H9 (cell line): ENCODE results near the gene ANKRD30B. TPM values are rescaled to one million over a fixed set of nuclear protein-coding genes. Genes with fewer than 3 reads are reported as not detected.

Experiments
- DNase-seq: peaks from one replicate; pipeline ENCODE4 v3.0.0-alpha.2; 2017
- H2AFZ ChIP-seq: one replicate; pipeline ENCODE4 v1.6.1; 2013; ENCODE audit warnings: mild to moderate bottlenecking, low read length, control low read depth, moderate library complexity
- H2AK5ac ChIP-seq: 2 replicates; pipeline ENCODE4 v1.6.1; 2013; ENCODE audit warnings: low read length, control low read depth, mixed read lengths; ENCODE audit not compliant: insufficient read length
- H2BK120ac ChIP-seq: one replicate; pipeline ENCODE4 v1.6.1; 2013; ENCODE audit warnings: low read depth, mild to moderate bottlenecking, low read length, control low read depth, inconsistent platforms; ENCODE audit not compliant: poor library complexity, severe bottlenecking
- H2BK12ac ChIP-seq: 2 replicates; pipeline ENCODE4 v1.6.1; 2013; ENCODE audit warnings: low read length, control low read depth, mixed read lengths, low read depth; ENCODE audit not compliant: insufficient read length
- H2BK15ac ChIP-seq: 2 replicates; pipeline ENCODE4 v1.6.1; 2013; ENCODE audit warnings: low read depth, low read length, control low read depth
- H2BK20ac ChIP-seq: one replicate; pipeline ENCODE4 v1.6.1; 2013; ENCODE audit warnings: low read depth, mild to moderate bottlenecking, low read length, control low read depth, inconsistent platforms; ENCODE audit not compliant: poor library complexity, severe bottlenecking
- H2BK5ac ChIP-seq: 2 replicates; pipeline ENCODE4 v1.6.1; 2013; ENCODE audit warnings: low read length, control low read depth, mixed read lengths; ENCODE audit not compliant: insufficient read length
- H3K14ac ChIP-seq: 2 replicates; pipeline ENCODE4 v1.6.1; 2013; ENCODE audit warnings: low read length, control low read depth; ENCODE audit not compliant: insufficient read depth
- H3K18ac ChIP-seq: 2 replicates; pipeline ENCODE4 v1.6.1; 2013; ENCODE audit warnings: low read depth, mild to moderate bottlenecking, mixed read lengths, low read length, control low read depth; ENCODE audit not compliant: insufficient read length
- H3K23ac ChIP-seq: 2 replicates; pipeline ENCODE4 v1.6.1; 2013; ENCODE audit warnings: low read length, control low read depth, mixed read lengths, low read depth; ENCODE audit not compliant: insufficient read length
- H3K23me2 ChIP-seq: 2 replicates; pipeline ENCODE4 v1.6.1; 2013; ENCODE audit warnings: low read depth, mild to moderate bottlenecking, mixed read lengths, low read length, control low read depth; ENCODE audit not compliant: insufficient read length, poor library complexity, severe bottlenecking
- H3K27ac ChIP-seq: 2 replicates; pipeline ENCODE4 v1.5.1; 2013; ENCODE audit warnings: low read length, control low read depth, mixed read lengths, low read depth; ENCODE audit not compliant: insufficient read length
- H3K27me3 ChIP-seq: 2 replicates; pipeline ENCODE4 v1.6.1; 2013; ENCODE audit warnings: low read length, control low read depth, inconsistent platforms; ENCODE audit not compliant: insufficient read depth
- H3K4ac ChIP-seq: 2 replicates; pipeline ENCODE4 v1.6.1; 2013; ENCODE audit warnings: low read depth, mild to moderate bottlenecking, control low read depth, inconsistent platforms, low read length, moderate library complexity
- H3K4me1 ChIP-seq: 2 replicates; pipeline ENCODE4 v1.6.1; 2013; ENCODE audit warnings: low read length, control low read depth, inconsistent platforms; ENCODE audit not compliant: insufficient read depth
- H3K4me2 ChIP-seq: 2 replicates; pipeline ENCODE4 v1.6.1; 2013; ENCODE audit warnings: low read length, control low read depth, mixed read lengths; ENCODE audit not compliant: insufficient read length, insufficient read depth
- H3K56ac ChIP-seq: 2 replicates; pipeline ENCODE4 v1.6.1; 2013; ENCODE audit warnings: low read depth, mild to moderate bottlenecking, mixed read lengths, low read length, control low read depth; ENCODE audit not compliant: insufficient read length
- H3K79me1 ChIP-seq: 2 replicates; pipeline ENCODE4 v1.6.1; 2013; ENCODE audit warnings: low read depth, mild to moderate bottlenecking, moderate library complexity, low read length, control low read depth, inconsistent platforms; ENCODE audit not compliant: insufficient read depth, poor library complexity, severe bottlenecking
- H3K79me2 ChIP-seq: 2 replicates; pipeline ENCODE4 v1.6.1; 2013; ENCODE audit warnings: low read length, control low read depth, inconsistent platforms; ENCODE audit not compliant: insufficient read depth
- H3K9ac ChIP-seq: 2 replicates; pipeline ENCODE4 v1.6.1; 2013; ENCODE audit warnings: low read length, control low read depth, mixed read lengths; ENCODE audit not compliant: insufficient read length; ENCODE audit errors: extremely low read depth
- H3K9me3 ChIP-seq: one replicate; pipeline ENCODE4 v1.6.1; 2013; ENCODE audit warnings: low read depth, low read length, inconsistent platforms; ENCODE audit not compliant: control insufficient read depth
- H3T11ph ChIP-seq: one replicate; pipeline ENCODE4 v1.6.1; 2013; ENCODE audit warnings: mild to moderate bottlenecking, low read length, control low read depth, inconsistent platforms
- H4K20me1 ChIP-seq: one replicate; pipeline ENCODE4 v1.6.1; 2013; ENCODE audit not compliant: control insufficient read depth, insufficient read length, insufficient read depth
- H4K5ac ChIP-seq: 2 replicates; pipeline ENCODE4 v1.6.1; 2013; ENCODE audit warnings: low read depth, mild to moderate bottlenecking, mixed read lengths, low read length, control low read depth; ENCODE audit not compliant: insufficient read length
- H4K8ac ChIP-seq: replicated peaks from 2 replicates; pipeline ENCODE4 v1.6.1; 2013; ENCODE audit warnings: low read length, control low read depth, mixed read lengths, low read depth; ENCODE audit not compliant: insufficient read length
- H4K91ac ChIP-seq: 2 replicates; pipeline ENCODE4 v1.6.1; 2013; ENCODE audit warnings: low read depth, mild to moderate bottlenecking, moderate library complexity, mixed read lengths, low read length, control low read depth; ENCODE audit not compliant: insufficient read length
- H3K27ac Mint-ChIP-seq, 3 experiments: 2 replicates in 2 of 3; 3 replicates in 1 of 3; pipeline ENCODE4 v1.8.0; 2020 to 2021; ENCODE audit warnings: mixed read lengths in 3 of 3, mild to moderate bottlenecking in 1 of 3, moderate library complexity in 1 of 3
- H3K27me3 Mint-ChIP-seq: 2 replicates; pipeline ENCODE4 v1.8.0; 2021; ENCODE audit warnings: low read depth, mild to moderate bottlenecking, moderate library complexity, mixed read lengths
- H3K36me3 Mint-ChIP-seq, 3 experiments: 2 replicates in 2 of 3; 3 replicates in 1 of 3; pipeline ENCODE4 v1.8.0; 2020 to 2021; ENCODE audit warnings: low read depth in 3 of 3, mixed read lengths in 3 of 3; ENCODE audit not compliant: insufficient read depth in 1 of 3
- H3K4me1 Mint-ChIP-seq, 2 experiments: 2 replicates each; pipeline ENCODE4 v1.8.0; 2020; ENCODE audit warnings: mixed read lengths in 2 of 2
- H3K4me3 Mint-ChIP-seq, 2 experiments: 2 replicates in 1 of 2; 3 replicates in 1 of 2; pipeline ENCODE4 v1.8.0; 2020 to 2021; ENCODE audit warnings: mild to moderate bottlenecking in 2 of 2, mixed read lengths in 2 of 2, moderate library complexity in 1 of 2
- H3K9me3 Mint-ChIP-seq, 2 experiments: 2 replicates in 1 of 2; 3 replicates in 1 of 2; pipeline ENCODE4 v1.8.0; 2020; ENCODE audit warnings: mild to moderate bottlenecking in 2 of 2, mixed read lengths in 2 of 2, moderate library complexity in 1 of 2
- WGBS: extraction: QIAGEN DNeasy Blood & Tissue Kit; methylation state at CpG from one replicate; pipeline ENCODE4 v1.1.7; 2013; ENCODE audit warnings: missing lambda C conversion rate, low lambda C conversion rate, mixed read lengths; ENCODE audit not compliant: insufficient read length; ENCODE audit errors: extremely low coverage; 5-methylcytosine and 5-hydroxymethylcytosine counted together
- total RNA-seq: library from RNA; stranded (reverse); gene quantifications from 2 replicates; pipeline ENCODE4 v1.2.1, GENCODE V29; 2021
- TF ChIP-seq, protein P1 (sequence below): fragments of 200-600 bp; sonication (generic); conservative IDR thresholded peaks from 3 replicates; pipeline ENCODE4 v1.8.0; 2021; ENCODE audit warnings: antibody characterized with exemption, mild to moderate bottlenecking

ANKRD30B gene
- total RNA-seq, 1 experiment from 2014 or later: not detected

DNA sequence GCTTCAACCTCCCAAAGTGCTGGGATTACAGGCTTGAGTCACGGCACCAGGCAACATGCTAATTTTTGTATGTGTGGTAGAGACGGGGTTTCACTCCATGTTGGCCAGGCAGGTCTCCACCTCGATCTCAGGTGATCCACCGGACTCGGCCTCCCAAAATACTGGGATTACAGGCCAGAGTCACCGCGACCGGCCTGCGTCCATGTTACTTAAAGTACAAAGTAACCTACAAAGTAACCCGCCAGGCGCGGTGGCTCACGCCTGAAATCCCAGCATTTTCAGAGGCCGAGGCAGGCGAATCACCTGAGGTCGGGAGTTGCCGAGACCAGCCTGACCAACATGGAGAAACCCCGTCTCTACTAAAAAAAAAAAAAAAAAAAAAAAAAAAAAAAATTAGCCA, 1.1 kb upstream of the ANKRD30B start:
- no peaks in the 10 kb centered on the region for H3K79me1 ChIP-seq
- Mint-ChIP-seq H3K4me3 (no peak overlapping the region), H3K27me3 (no peaks in the 10 kb centered on the region), H3K36me3 (peaks cover 0 to 8% (median 0%) of the 10 kb centered on the region in 3 experiments; a peak in 2 of 7 replicates), H3K27ac (no peak overlapping the region), H3K9me3 (peaks cover 70 to 71% of the 10 kb centered on the region in 2 experiments), H3K4me1 (no peaks in the 10 kb centered on the region)
- no peaks in the 10 kb centered on the region for H3K27me3 ChIP-seq
- H3K23me2 ChIP-seq: no peaks in the 10 kb centered on the region
- H4K91ac ChIP-seq: no peak overlapping the region
- no peaks in the 10 kb centered on the region for H4K20me1 ChIP-seq
- no peak for DNase-seq
- no peak overlapping the region for H2AFZ ChIP-seq
- H2BK5ac ChIP-seq: no peak overlapping the region
- H3K14ac ChIP-seq: no peak overlapping the region
- H3K4me1 ChIP-seq: no peaks in the 10 kb centered on the region
- H3K56ac ChIP-seq: no peak overlapping the region
- H3K18ac ChIP-seq: no peak overlapping the region
- H3K9me3 ChIP-seq: peaks cover 32% of the 10 kb centered on the region
- no peak overlapping the region for H3K4me2 ChIP-seq
- H3T11ph ChIP-seq: no peak overlapping the region
- no peak overlapping the region for H2BK120ac ChIP-seq
- no CpG with 5 or more reads among the region's 18 CpGs for WGBS
- H4K5ac ChIP-seq: no peak overlapping the region
- no peaks in the 10 kb centered on the region for H3K79me2 ChIP-seq
- no peak overlapping the region for H2AK5ac ChIP-seq
- TF ChIP-seq, protein P1, sequence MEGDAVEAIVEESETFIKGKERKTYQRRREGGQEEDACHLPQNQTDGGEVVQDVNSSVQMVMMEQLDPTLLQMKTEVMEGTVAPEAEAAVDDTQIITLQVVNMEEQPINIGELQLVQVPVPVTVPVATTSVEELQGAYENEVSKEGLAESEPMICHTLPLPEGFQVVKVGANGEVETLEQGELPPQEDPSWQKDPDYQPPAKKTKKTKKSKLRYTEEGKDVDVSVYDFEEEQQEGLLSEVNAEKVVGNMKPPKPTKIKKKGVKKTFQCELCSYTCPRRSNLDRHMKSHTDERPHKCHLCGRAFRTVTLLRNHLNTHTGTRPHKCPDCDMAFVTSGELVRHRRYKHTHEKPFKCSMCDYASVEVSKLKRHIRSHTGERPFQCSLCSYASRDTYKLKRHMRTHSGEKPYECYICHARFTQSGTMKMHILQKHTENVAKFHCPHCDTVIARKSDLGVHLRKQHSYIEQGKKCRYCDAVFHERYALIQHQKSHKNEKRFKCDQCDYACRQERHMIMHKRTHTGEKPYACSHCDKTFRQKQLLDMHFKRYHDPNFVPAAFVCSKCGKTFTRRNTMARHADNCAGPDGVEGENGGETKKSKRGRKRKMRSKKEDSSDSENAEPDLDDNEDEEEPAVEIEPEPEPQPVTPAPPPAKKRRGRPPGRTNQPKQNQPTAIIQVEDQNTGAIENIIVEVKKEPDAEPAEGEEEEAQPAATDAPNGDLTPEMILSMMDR: no peak
- H4K8ac ChIP-seq: no peak overlapping the region
- no peak overlapping the region for H3K4ac ChIP-seq
- no peak overlapping the region for H2BK20ac ChIP-seq
- no peak overlapping the region for H3K27ac ChIP-seq
- no peak overlapping the region for H3K9ac ChIP-seq
- H2BK15ac ChIP-seq: no peak overlapping the region
- no peak overlapping the region for H2BK12ac ChIP-seq
- no peak overlapping the region for H3K23ac ChIP-seq
